Activated CD8-positive, alpha-beta T cell treated with anti-CD3 and anti-CD28 coated beads for 36 hours (primary cell): ENCODE measurements around the gene JAG1. TPM values are rescaled to one million over a fixed set of nuclear protein-coding genes. Genes with fewer than 3 reads are reported as not detected.

ENCODE experiments used
- ATAC-seq: fragments of 200-7000 bp; cut with Tn5 transposase; one replicate; pipeline ENCODE4 v1.10.0; 2021; ENCODE audit warnings: mild to moderate bottlenecking, moderate library complexity
- CTCF ChIA-PET: fragments of 350-600 bp; sonication (Branson Sonifier 250); formaldehyde crosslinking; loops from one replicate; lab custom pipeline; 2021; ENCODE audit warnings: antibody characterized with exemption; lab: Charles Lee
- POLR2A ChIA-PET: fragments of 350-600 bp; sonication (Branson Sonifier 250); formaldehyde crosslinking; loops from one replicate; lab custom pipeline; 2021; ENCODE audit warnings: antibody characterized with exemption; lab: Charles Lee
- DNase-seq: peaks from one replicate; pipeline ENCODE4 v3.0.0-alpha.2; 2020
- H3K27ac Mint-ChIP-seq: one replicate; pipeline ENCODE4 v1.8.0; 2021; ENCODE audit warnings: mild to moderate bottlenecking, mixed read lengths
- H3K27me3 Mint-ChIP-seq: one replicate; pipeline ENCODE4 v1.8.0; 2021; ENCODE audit warnings: mixed read lengths
- H3K36me3 Mint-ChIP-seq: one replicate; pipeline ENCODE4 v1.8.0; 2021; ENCODE audit warnings: low read depth, mixed read lengths
- H3K4me1 Mint-ChIP-seq: one replicate; pipeline ENCODE4 v1.8.0; 2021; ENCODE audit warnings: low read depth, mixed read lengths
- H3K4me3 Mint-ChIP-seq: one replicate; pipeline ENCODE4 v1.8.0; 2021; ENCODE audit warnings: mild to moderate bottlenecking, moderate library complexity, mixed read lengths
- H3K9me3 Mint-ChIP-seq: one replicate; pipeline ENCODE4 v1.8.0; 2021; ENCODE audit warnings: mixed read lengths
- intact Hi-C: fragments of 100-400 bp; cut with micrococcal nuclease; formaldehyde crosslinking; loops from one replicate; pipeline ENCODE4 v1.10.0; 2022
- total RNA-seq, 2 experiments: library from RNA; stranded (reverse); gene quantifications; one replicate each; pipeline ENCODE4 v1.2.3, GENCODE V29; 2021
- TF ChIP-seq, protein P1 (sequence below): fragments of 200-600 bp; IDR thresholded peaks from one replicate; pipeline ENCODE4 v1.8.0; 2022; ENCODE audit warnings: antibody characterized with exemption, mild to moderate bottlenecking

The JAG1 gene
- total RNA-seq, 2 experiments from 2014 or later = 0.41 to 0.58 TPM

DNA sequence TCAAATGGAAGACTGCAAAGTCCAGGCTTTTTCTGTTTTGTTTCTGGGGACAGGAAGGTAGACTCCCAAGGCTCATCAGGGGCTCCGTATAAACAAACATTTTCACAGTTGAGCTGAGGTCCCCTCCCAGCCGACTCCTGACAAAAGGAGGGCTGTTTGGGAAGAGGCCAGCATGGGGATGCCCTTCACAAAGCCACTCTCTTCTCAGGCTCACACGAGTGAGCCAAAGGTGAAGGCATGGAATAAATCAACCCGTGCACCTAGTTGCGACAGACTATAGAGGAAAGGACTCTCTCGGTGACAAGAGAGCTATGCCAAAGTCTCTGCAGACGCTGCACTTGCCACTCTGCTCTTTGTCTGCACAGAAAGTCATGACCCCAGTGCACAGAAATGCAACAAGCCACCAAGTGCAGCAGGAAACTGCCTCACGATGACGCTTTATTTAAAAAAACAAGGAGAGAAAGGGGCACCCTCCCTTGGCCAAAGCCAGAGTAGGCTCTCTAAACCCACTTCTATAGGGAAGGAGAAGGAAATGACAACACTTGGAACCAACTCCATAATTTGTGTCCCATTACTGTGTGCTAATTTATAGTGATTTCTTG lies 21.0 kb downstream of the JAG1 start:
- Mint-ChIP-seq H3K27me3 (peaks cover 16% of the 10 kb centered on the region), H3K36me3 (no peaks in the 10 kb centered on the region), H3K9me3 (no peaks in the 10 kb centered on the region), H3K27ac (no peak overlapping the region), H3K4me3 (no peak overlapping the region), H3K4me1 (no peaks in the 10 kb centered on the region)
- ChIA-PET POLR2A (no interaction called here), CTCF (no interaction called here)
- intact Hi-C loops = no loop called here
- no peak for ATAC-seq
- TF ChIP-seq, protein P1, sequence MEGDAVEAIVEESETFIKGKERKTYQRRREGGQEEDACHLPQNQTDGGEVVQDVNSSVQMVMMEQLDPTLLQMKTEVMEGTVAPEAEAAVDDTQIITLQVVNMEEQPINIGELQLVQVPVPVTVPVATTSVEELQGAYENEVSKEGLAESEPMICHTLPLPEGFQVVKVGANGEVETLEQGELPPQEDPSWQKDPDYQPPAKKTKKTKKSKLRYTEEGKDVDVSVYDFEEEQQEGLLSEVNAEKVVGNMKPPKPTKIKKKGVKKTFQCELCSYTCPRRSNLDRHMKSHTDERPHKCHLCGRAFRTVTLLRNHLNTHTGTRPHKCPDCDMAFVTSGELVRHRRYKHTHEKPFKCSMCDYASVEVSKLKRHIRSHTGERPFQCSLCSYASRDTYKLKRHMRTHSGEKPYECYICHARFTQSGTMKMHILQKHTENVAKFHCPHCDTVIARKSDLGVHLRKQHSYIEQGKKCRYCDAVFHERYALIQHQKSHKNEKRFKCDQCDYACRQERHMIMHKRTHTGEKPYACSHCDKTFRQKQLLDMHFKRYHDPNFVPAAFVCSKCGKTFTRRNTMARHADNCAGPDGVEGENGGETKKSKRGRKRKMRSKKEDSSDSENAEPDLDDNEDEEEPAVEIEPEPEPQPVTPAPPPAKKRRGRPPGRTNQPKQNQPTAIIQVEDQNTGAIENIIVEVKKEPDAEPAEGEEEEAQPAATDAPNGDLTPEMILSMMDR = no peak
- no peak for DNase-seq

DNA sequence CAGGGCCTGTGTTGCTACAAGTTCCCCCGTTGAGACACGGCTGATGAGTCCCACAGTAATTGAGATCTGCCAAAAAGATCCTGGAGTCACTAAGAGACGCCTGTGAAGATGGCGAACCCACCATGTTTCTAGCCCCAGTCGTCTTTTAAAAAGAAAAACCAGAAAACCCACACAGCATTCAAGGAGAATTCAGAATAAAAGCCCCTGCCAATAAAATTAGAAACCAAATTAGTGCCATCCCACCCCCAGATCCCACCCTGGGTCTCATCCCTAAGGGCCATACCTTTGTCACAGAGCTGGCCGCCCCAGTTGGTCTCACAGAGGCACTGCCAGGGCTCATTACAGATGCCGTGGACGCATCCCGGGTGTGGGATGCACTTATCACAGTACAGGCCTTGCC lies 21.6 kb downstream of the JAG1 start:
- POLR2A ChIA-PET = no interaction called here
- Mint-ChIP-seq H3K9me3 (no peaks in the 10 kb centered on the region), H3K4me1 (no peaks in the 10 kb centered on the region), H3K36me3 (no peaks in the 10 kb centered on the region), H3K4me3 (no peak overlapping the region), H3K27ac (no peak overlapping the region), H3K27me3 (peaks cover 16% of the 10 kb centered on the region)
- no peak for ATAC-seq
- CTCF ChIA-PET = no interaction called here
- TF ChIP-seq, protein P1 = no peak
- DNase-seq = no peak
- intact Hi-C loops = no loop called here

DNA sequence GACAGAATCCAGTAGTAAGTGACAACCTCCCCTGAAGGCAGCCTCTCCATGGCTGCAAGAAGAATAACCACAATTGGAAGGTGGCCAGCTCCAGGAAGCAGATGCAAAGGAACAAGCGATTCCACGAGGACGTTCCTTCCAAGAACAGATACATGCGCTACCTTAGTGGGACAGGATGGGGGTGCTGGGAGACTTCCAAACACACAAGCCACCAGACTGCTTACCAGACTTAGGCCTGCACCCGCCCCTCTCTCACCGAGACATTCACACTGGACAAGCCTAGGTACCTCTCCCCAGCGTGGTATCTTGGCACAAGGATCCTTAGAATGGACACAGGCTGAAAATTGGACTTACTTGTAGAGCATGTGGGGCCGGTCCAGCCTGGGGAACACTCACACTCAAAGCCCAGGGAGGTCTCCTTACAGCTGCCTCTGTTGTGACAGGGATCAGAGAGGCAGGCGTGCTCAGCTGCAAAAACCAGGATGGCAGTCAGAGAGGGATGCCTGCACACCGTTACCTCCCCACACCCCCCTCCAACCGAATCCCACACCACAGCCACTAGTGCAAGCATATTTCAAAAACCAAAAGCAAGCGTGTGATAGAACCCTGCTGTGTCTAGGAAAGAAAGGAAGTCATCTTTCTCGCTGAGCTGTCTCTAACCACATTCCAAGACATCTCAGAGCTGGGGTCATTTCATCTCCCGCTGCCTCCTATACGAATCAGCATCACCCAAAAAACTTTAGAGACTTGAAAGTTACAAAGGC lies 22.4 kb downstream of the JAG1 start:
- ATAC-seq (no peak), DNase-seq (no peak)
- intact Hi-C loops = no loop called here
- H3K27me3 Mint-ChIP-seq = peaks cover 16% of the 10 kb centered on the region
- ChIA-PET CTCF (no interaction called here), POLR2A (no interaction called here)
- TF ChIP-seq, protein P1 = no peak
- H3K9me3 Mint-ChIP-seq = no peaks in the 10 kb centered on the region
- H3K4me3 Mint-ChIP-seq = no peak overlapping the region
- no peaks in the 10 kb centered on the region for H3K36me3 Mint-ChIP-seq
- no peaks in the 10 kb centered on the region for H3K4me1 Mint-ChIP-seq
- H3K27ac Mint-ChIP-seq = no peak overlapping the region

DNA sequence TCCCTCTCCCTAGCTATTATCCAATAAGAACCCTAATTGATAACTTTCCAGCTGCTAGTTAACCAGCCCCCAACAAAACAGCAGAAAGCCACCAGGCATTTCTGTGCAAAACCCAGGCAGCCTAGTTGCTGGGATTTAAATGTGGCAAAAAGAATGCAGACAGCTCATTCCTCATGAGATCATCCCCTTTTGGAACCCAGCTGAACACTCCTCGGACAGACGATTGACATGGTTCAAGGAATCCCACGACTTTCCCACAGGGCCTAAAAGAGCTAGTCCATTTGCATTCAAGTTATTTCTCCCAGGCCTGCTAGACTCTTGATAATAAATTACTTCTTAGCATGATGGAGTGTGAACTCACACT lies 24.0 kb downstream of the JAG1 start:
- ChIA-PET POLR2A (no interaction called here), CTCF (no interaction called here)
- H3K36me3 Mint-ChIP-seq = no peaks in the 10 kb centered on the region
- ATAC-seq (no peak), DNase-seq (no peak)
- H3K9me3 Mint-ChIP-seq = no peaks in the 10 kb centered on the region
- TF ChIP-seq, protein P1 = no peak
- H3K4me1 Mint-ChIP-seq = no peaks in the 10 kb centered on the region
- H3K27ac Mint-ChIP-seq = no peak overlapping the region
- intact Hi-C loops = no loop called here
- H3K4me3 Mint-ChIP-seq = no peak overlapping the region
- H3K27me3 Mint-ChIP-seq = peaks cover 13% of the 10 kb centered on the region

DNA sequence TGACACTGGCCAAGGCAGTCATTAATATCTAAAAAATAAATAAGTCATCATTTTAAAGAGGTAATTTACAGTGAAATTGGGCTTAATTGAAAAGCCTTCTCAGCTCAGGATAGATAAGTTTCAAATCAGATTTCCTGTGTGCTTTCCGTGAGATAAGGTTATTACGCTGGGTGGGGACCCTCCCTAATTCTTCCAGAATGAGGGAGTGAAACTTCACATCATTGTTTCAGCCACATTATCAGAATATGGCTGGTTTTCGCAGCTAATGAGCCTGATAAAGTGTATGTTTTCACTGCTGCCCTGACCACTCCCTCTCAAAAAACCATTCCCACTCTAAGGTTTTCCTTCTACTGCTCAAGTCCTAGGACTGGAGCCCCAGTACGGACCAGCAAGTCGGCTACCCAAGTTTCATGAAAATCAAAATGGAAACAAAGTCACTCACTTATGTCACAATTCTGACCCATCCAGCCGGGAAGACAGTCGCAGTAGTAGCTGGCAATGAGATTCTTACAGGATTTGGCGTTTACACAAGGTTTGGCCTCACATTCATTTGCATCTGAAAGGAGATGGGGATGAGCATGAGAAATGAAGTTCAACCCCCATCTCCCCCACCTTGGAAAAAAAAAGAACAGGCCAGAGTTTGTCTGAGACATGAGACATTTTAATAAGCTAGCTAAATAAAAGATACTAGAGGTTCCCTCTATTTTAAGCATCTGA lies 24.6 kb downstream of the JAG1 start:
- CTCF ChIA-PET = no interaction called here
- POLR2A ChIA-PET = no interaction called here
- H3K9me3 Mint-ChIP-seq = no peaks in the 10 kb centered on the region
- TF ChIP-seq, protein P1 = no peak
- no peak overlapping the region for H3K27ac Mint-ChIP-seq
- no peak overlapping the region for H3K4me3 Mint-ChIP-seq
- H3K4me1 Mint-ChIP-seq = no peaks in the 10 kb centered on the region
- intact Hi-C loops = no loop called here
- no peak for DNase-seq
- H3K27me3 Mint-ChIP-seq = peaks cover 9% of the 10 kb centered on the region
- ATAC-seq = no peak
- no peaks in the 10 kb centered on the region for H3K36me3 Mint-ChIP-seq
